8988T (cell line): ENCODE data around the gene OR2T3.
"Not testable (repeated sequence)": the region's sequence is repeated elsewhere in the genome, so short reads cannot be mapped to it uniquely, and the experiment has no call there.

Experiments used
- DNase-seq: peaks from one replicate; pipeline ENCODE4 v3.0.0; 2011

OR2T3 gene

GRCh38 chr1:248475660-248476059 lies 2.5 kb downstream of the OR2T3 start:
- DNase-seq: not testable (repeated sequence)

GRCh38 chr1:248481686-248482579 lies 8.8 kb downstream of the OR2T3 start:
- not testable (repeated sequence) for DNase-seq

- not testable (repeated sequence) for DNase-seq
These were observed 15.1 kb downstream of the OR2T3 start, which contains the start of gene OR2T5 for GRCh38 chr1:248488289-248488688. OR2T5 (plus strand) TSS chr1:248488589; CDS start chr1:248488589, 0 bp downstream.

GRCh38 chr1:248496661-248497060 lies 23.5 kb downstream of the OR2T3 start:
- DNase-seq: not testable (repeated sequence)

GRCh38 chr1:248500305-248501035 lies 27.3 kb downstream of the OR2T3 start:
- not testable (repeated sequence) for DNase-seq

- not testable (repeated sequence) for DNase-seq
These were observed 34.6 kb downstream of the OR2T3 start, which contains the start of gene OR2G6 for GRCh38 chr1:248507773-248508172. OR2G6 (plus strand) TSS chr1:248508073; CDS start chr1:248521647, 13,574 bp downstream.

GRCh38 chr1:248510217-248510616 lies 37.1 kb downstream of the OR2T3 start:
- DNase-seq: not testable (repeated sequence)

- DNase-seq: no peak
These were observed 48.7 kb downstream of the OR2T3 start for GRCh38 chr1:248521856-248522255.
